Measurements from ENCODE around the gene TOMT.

DNA sequence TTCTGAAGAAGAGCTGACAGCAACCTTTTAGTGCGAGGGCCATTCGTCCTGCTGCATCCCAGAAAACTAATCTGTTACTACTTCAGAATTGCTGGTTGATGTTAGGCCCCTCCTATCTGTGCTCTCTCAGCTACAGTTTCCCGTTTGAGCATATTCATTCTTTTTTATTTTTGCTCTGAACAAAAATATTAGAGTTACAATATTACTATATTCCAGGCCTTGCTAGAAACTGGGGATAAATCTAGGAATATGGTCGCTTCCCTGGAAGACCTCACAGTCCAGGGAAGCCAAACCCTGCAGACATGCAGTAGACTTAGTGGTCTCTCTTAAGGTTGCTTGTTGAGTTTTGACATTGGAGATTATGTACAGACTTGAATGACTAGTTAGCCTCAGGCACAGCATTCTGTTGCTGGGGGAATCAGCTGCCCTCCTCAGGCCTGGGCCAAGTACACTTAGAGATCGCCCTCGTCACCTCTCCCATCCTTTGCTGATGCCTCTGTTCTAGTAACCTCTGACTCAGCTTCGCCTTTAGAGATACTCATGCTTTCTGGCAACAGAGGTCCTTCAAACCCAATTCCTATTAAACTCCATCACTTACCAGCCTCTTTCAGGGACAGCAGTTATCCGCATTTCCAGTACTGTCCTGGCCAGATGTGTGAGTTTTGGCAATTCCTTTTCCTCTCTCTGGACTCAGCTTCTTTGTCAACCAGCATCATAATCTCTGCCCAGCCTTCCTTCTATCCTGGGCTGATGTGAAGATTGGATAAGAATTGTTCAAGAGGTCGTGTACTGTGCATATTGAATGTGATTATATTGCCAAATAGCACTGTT is 7.5 kb downstream of the TOMT start:
- TF ChIP-seq POLR2AphosphoS5 (IDR thresholded peaks at IDR 0.05; ENCODE audit: low read depth, low read length) (no peak), POLR2A (IDR thresholded peaks at IDR 0.05; ENCODE audit: low read depth, low read length) (no peak), TAF1 (IDR thresholded peaks at IDR 0.05; ENCODE audit: low read depth, low read length) (no peak)
